ENCODE results near the gene MCM3AP. TPM values are rescaled to one million over a fixed set of nuclear protein-coding genes. Genes with fewer than 3 reads are reported as not detected.

Gene MCM3AP
- total RNA-seq, 2 experiments from 2014 or later, result 109 to 166 TPM

DNA sequence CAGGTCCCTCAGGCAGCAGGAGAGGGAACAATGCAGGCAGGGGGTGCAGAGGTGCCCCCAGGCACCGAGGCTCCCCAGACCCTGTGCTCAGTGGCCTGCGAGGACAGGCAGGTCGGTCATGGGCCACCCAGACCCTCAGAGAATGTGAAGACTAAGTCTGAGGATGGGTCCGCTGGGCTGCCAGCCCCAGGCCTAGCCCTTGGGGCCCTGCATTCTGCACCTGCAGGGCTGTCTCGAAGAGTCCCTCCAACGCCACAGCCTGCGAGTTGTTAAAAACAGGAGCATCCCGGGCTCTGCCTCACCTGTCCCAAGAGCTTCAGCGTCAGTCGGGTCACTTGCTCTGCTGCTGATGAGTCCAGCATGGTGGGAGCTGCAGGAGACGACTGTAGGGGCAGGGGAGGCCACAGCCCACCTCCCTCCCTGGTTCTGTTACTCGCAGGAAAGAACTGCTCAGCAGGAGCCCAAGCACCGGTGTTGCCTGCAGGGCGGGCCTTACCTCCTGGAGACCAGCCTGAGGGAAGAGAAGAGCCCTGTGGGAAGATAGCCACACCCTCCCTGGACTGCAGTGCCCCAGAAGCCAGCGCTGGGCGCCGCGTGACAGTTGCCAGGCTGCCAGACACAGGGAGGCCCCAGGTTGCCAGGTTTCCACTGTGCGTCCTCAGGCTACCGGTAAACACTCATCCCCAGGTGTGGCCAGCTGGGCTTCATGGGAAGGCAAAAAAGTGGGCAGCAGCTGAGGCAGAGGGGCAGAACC lies 32.5 kb upstream of the MCM3AP start:
- TF ChIP-seq EZH2phosphoT487 (IDR thresholded peaks at IDR 0.05; ENCODE audit: borderline replicate concordance, low read depth, low read length), result no peak
- TF ChIP-seq, protein P1, sequence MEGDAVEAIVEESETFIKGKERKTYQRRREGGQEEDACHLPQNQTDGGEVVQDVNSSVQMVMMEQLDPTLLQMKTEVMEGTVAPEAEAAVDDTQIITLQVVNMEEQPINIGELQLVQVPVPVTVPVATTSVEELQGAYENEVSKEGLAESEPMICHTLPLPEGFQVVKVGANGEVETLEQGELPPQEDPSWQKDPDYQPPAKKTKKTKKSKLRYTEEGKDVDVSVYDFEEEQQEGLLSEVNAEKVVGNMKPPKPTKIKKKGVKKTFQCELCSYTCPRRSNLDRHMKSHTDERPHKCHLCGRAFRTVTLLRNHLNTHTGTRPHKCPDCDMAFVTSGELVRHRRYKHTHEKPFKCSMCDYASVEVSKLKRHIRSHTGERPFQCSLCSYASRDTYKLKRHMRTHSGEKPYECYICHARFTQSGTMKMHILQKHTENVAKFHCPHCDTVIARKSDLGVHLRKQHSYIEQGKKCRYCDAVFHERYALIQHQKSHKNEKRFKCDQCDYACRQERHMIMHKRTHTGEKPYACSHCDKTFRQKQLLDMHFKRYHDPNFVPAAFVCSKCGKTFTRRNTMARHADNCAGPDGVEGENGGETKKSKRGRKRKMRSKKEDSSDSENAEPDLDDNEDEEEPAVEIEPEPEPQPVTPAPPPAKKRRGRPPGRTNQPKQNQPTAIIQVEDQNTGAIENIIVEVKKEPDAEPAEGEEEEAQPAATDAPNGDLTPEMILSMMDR (conservative IDR thresholded peaks at IDR 0.05; ENCODE audit: low read length), result no peak
- no peak overlapping the region for H3K4me2 ChIP-seq (ENCODE audit: low read length)
- no peak overlapping the region for H3K4me3 ChIP-seq (ENCODE audit: low read depth, low read length, poor library complexity, severe bottlenecking)
- H2AFZ ChIP-seq (ENCODE audit: low read length), result no peak overlapping the region
- H3K4me1 ChIP-seq (ENCODE audit: insufficient read depth, low read length, poor library complexity, severe bottlenecking), result peaks cover 19% of the 10 kb centered on the region
- H3K9me2 ChIP-seq (ENCODE audit: insufficient read depth, low read length), result no peaks in the 10 kb centered on the region
- peaks cover 44% of the 10 kb centered on the region for H3K79me2 ChIP-seq (ENCODE audit: insufficient read depth, low read depth, low read length)
- no peaks in the 10 kb centered on the region for H3K9me3 ChIP-seq (ENCODE audit: low read length)
- peaks cover 96% of the 10 kb centered on the region for H3K36me3 ChIP-seq (ENCODE audit: insufficient read depth, low read length)
- CTCF ChIA-PET (ENCODE audit: unreplicated experiment), result no interaction called here
- no TSS peak for BruUV-seq (replicated peaks)
- DNase-seq (ENCODE audit: low spot score), result no peak
- no peak overlapping the region for H3K27ac ChIP-seq (ENCODE audit: low read depth, low read length, poor library complexity, severe bottlenecking)
- H4K20me1 ChIP-seq (ENCODE audit: insufficient read depth, low read length), result peaks cover 23% of the 10 kb centered on the region
- intact Hi-C loops (cut with micrococcal nuclease; ENCODE audit: unreplicated experiment), result no loop called here
- POLR2A ChIA-PET, result no interaction called here

DNA sequence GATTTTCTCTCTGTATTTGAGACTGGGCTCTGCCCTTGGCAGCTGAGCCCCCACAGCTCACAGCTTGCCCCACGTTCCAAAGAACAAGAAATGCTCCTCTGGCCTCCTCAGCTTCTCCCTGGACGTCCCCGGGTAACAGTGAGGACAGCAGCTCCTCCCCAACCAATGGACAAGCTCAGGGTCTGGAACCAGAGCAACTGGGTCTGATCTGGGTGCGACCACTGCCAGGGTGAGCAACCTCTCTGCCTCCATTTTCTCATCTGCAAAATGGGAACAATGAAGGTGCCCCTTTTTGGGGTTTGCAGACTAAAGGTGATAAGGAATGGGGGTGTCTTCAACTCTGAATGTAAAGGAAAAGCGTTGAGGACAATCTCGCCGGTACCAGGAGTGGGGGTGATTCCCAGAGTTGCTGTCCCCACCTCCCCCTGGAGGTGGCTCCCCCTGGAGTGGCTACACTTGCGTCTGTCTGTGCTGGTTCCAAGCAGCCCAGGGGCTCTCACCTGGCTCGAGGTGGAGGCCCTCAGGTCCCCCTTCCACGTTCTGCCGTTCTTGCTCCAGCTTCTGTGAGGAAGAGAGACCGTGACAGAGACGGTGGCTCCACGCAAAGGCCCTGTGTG lies 31.4 kb upstream of the MCM3AP start:
- Histone ChIP-seq H3K9me2 (ENCODE audit: insufficient read depth, low read length) (no peaks in the 10 kb centered on the region), H3K36me3 (ENCODE audit: insufficient read depth, low read length) (peaks cover 92% of the 10 kb centered on the region), H3K79me2 (ENCODE audit: insufficient read depth, low read depth, low read length) (peaks cover 33% of the 10 kb centered on the region), H3K9me3 (ENCODE audit: low read length) (no peaks in the 10 kb centered on the region), H3K27ac (ENCODE audit: low read depth, low read length, poor library complexity, severe bottlenecking) (no peak overlapping the region), H2AFZ (ENCODE audit: low read length) (no peak overlapping the region), H3K4me1 (ENCODE audit: insufficient read depth, low read length, poor library complexity, severe bottlenecking) (peaks cover 18% of the 10 kb centered on the region), H3K4me3 (ENCODE audit: low read depth, low read length, poor library complexity, severe bottlenecking) (no peak overlapping the region), H3K4me2 (ENCODE audit: low read length) (no peak overlapping the region), H4K20me1 (ENCODE audit: insufficient read depth, low read length) (peaks cover 12% of the 10 kb centered on the region)
- intact Hi-C loops (cut with micrococcal nuclease; ENCODE audit: unreplicated experiment), result no loop called here
- no TSS peak for BruUV-seq (replicated peaks)
- CTCF ChIA-PET (ENCODE audit: unreplicated experiment), result no interaction called here
- TF ChIP-seq EZH2phosphoT487 (IDR thresholded peaks at IDR 0.05; ENCODE audit: borderline replicate concordance, low read depth, low read length), result no peak
- TF ChIP-seq, protein P1 (conservative IDR thresholded peaks at IDR 0.05; ENCODE audit: low read length), result no peak
- no peak for DNase-seq (ENCODE audit: low spot score)
- POLR2A ChIA-PET, result no interaction called here

All from OCI-LY7 (cell line).